ENCODE data around the gene TM4SF4. TPM values are rescaled to one million over a fixed set of nuclear protein-coding genes. Genes with fewer than 3 reads are reported as not detected.
A peak's percentile ranks its signal among the peaks of the same experiment; 100 is the strongest.

The TM4SF4 gene
- total RNA-seq, 4 donors from 2014 or later: not detected

- Histone ChIP-seq H3K27me3 (peaks cover 0 to 6% (median 0%) of the 10 kb centered on the region in 4 donors), H3K27ac (no peak overlapping the region), H3K4me3 (no peak overlapping the region), H3K9me3 (no peaks in the 10 kb centered on the region), H3K4me1 (peaks cover 0 to 14% (median 6%) of the 10 kb centered on the region in 3 donors), H3K36me3 (no peaks in the 10 kb centered on the region)
- TF ChIP-seq CTCF (IDR thresholded peaks at IDR 0.05): peak in 5 of 6 experiments; percentile 16 to 51 (median 26)
- TF ChIP-seq POLR2A (IDR thresholded peaks at IDR 0.05): no peak
- no peak for DNase-seq
- intact Hi-C loops (cut with DNase I): loop anchor here (10.0 kb wide), 1 partner anchor 124 kb away; no protein-coding TSS in a partner anchor
- 46 to 68% methylated on average over 5 to 6 of the region's 6 CpGs for WGBS, 2 donors
Measured at GRCh38 chr3:149489060-149489690, 14.7 kb downstream of the TM4SF4 start.

GRCh38 chr3:149490260-149490971, 15.9 kb downstream of the TM4SF4 start:
- Histone ChIP-seq H3K4me1 (peaks cover 0 to 11% (median 6%) of the 10 kb centered on the region in 3 donors), H3K27ac (no peak overlapping the region), H3K36me3 (no peaks in the 10 kb centered on the region), H3K4me3 (no peak overlapping the region), H3K9me3 (no peaks in the 10 kb centered on the region), H3K27me3 (peaks cover 0 to 6% (median 0%) of the 10 kb centered on the region in 4 donors)
- no peak for DNase-seq
- intact Hi-C loops (cut with DNase I): loop anchor here (10.0 kb wide), 1 partner anchor 284 kb away; no protein-coding TSS in a partner anchor
- TF ChIP-seq CTCF (IDR thresholded peaks at IDR 0.05) (no peak), POLR2A (IDR thresholded peaks at IDR 0.05) (no peak)

GRCh38 chr3:149493315-149494021, 19.0 kb downstream of the TM4SF4 start:
- WGBS, 2 donors: 76 to 85% methylated on average over 3 to 8 of the region's 8 CpGs
- intact Hi-C loops (cut with DNase I): loop anchor here (10.0 kb wide), 1 partner anchor 281 kb away; no protein-coding TSS in a partner anchor
- Histone ChIP-seq H3K4me1 (peaks cover 0 to 4% (median 0%) of the 10 kb centered on the region in 3 donors), H3K36me3 (no peaks in the 10 kb centered on the region), H3K27ac (no peak overlapping the region), H3K4me3 (no peak overlapping the region), H3K27me3 (peaks cover 0 to 6% (median 0%) of the 10 kb centered on the region in 4 donors), H3K9me3 (no peaks in the 10 kb centered on the region)
- DNase-seq: no peak
- TF ChIP-seq CTCF (IDR thresholded peaks at IDR 0.05) (no peak), POLR2A (IDR thresholded peaks at IDR 0.05) (no peak)

- peaks cover 0 to 4% (median 0%) of the 10 kb centered on the region in 3 donors for H3K4me1 ChIP-seq
- H3K27ac ChIP-seq: no peak overlapping the region
- 38 to 41% methylated on average over 10 to 11 of the region's 11 CpGs for WGBS, 2 donors
- no peaks in the 10 kb centered on the region for H3K9me3 ChIP-seq
- intact Hi-C loops (cut with DNase I): loop anchor here (10.0 kb wide), 1 partner anchor 281 kb away; no protein-coding TSS in a partner anchor
- no peak overlapping the region for H3K4me3 ChIP-seq
- no peak for DNase-seq
- no peaks in the 10 kb centered on the region for H3K36me3 ChIP-seq
- peaks cover 0 to 6% (median 0%) of the 10 kb centered on the region in 4 donors for H3K27me3 ChIP-seq
- TF ChIP-seq CTCF (IDR thresholded peaks at IDR 0.05): peak; percentile 39 to 82 (median 80)
- TF ChIP-seq POLR2A (IDR thresholded peaks at IDR 0.05): no peak
Measured at GRCh38 chr3:149494022-149494758, 19.7 kb downstream of the TM4SF4 start.

Data from esophagus squamous epithelium (tissue), 5 donors.